ENCODE measurements around the gene CXorf49B.
"Not testable (repeated sequence)": the region's sequence is repeated elsewhere in the genome, so short reads cannot be mapped to it uniquely, and the experiment has no call there.

CXorf49B gene

DNA sequence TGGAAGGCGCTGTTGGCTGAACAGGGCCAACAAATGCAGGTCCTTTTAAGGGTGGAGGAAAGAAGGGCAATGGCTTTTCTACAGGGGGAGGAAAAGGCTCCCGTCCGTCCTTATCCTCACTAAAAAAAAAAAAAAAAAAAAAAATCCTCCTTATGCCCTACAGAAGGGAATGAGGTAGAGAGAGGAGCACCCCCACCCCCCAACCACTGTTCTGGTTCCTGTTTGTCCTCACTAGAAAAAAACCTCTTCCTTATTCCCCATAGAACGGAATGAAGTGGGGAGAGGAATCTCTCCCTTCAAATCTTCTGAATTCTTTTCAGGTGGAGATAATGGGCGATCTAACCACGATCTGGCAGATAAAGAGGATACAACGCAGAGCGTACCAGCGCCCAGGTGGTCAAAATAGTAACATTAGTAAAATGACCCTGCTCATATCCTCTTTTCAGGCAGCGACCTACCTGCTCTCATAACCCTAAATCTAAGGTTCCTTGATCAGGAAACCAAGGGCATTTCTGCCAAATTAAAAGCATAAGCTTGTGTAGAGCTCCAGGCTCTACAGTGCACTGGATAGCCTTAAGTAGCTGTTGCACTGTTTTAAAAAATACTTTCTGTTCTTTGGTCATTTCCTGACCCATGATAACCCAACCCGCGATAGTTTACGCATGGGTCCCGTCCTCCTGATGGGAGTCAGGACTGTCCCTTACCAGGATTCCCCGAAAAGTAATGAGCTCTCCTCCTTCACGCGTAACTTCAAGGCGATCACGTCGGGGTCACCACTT, 20.6 kb downstream of the CXorf49B start:
- H3K36me3 ChIP-seq (ENCODE audit: control insufficient read depth in 4 of 4, insufficient read depth in 4 of 4, low read length in 3 of 4); H3K9me3 ChIP-seq (ENCODE audit: control extremely low read depth in 1 of 5, control insufficient read depth in 4 of 5, insufficient read depth in 2 of 5, low read depth in 1 of 5, low read length in 4 of 5); CTCF ChIA-PET; DNase-seq; H3K27ac ChIP-seq (ENCODE audit: insufficient read depth in 1 of 2, low read depth in 1 of 2, low read length in 2 of 2, poor library complexity in 1 of 2, severe bottlenecking in 2 of 2); H3K27me3 ChIP-seq (replicated peaks in 2 of 5; ENCODE audit: control insufficient read depth in 4 of 5, insufficient read depth in 5 of 5, low read length in 4 of 5); POLR2A ChIA-PET; H3K4me3 ChIP-seq (ENCODE audit: control insufficient read depth in 1 of 7, extremely low read depth in 1 of 7, insufficient read depth in 4 of 7, low read depth in 2 of 7, low read length in 6 of 7); H3K4me1 ChIP-seq (ENCODE audit: control extremely low read depth in 1 of 4, control insufficient read depth in 4 of 4, insufficient read depth in 4 of 4, low read length in 3 of 4): not testable (repeated sequence)
- no CpG with 5 or more reads among the region's 20 CpGs for WGBS (ENCODE audit: insufficient coverage)

GRCh38 chrX:71784348-71784983, 21.3 kb downstream of the CXorf49B start:
- CTCF ChIA-PET; H3K36me3 ChIP-seq (ENCODE audit: control insufficient read depth in 4 of 4, insufficient read depth in 4 of 4, low read length in 3 of 4); DNase-seq; POLR2A ChIA-PET; H3K27ac ChIP-seq (ENCODE audit: insufficient read depth in 1 of 2, low read depth in 1 of 2, low read length in 2 of 2, poor library complexity in 1 of 2, severe bottlenecking in 2 of 2); H3K4me3 ChIP-seq (ENCODE audit: control insufficient read depth in 1 of 7, extremely low read depth in 1 of 7, insufficient read depth in 4 of 7, low read depth in 2 of 7, low read length in 6 of 7); H3K9me3 ChIP-seq (ENCODE audit: control extremely low read depth in 1 of 5, control insufficient read depth in 4 of 5, insufficient read depth in 2 of 5, low read depth in 1 of 5, low read length in 4 of 5); H3K4me1 ChIP-seq (ENCODE audit: control extremely low read depth in 1 of 4, control insufficient read depth in 4 of 4, insufficient read depth in 4 of 4, low read length in 3 of 4); H3K27me3 ChIP-seq (replicated peaks in 2 of 5; ENCODE audit: control insufficient read depth in 4 of 5, insufficient read depth in 5 of 5, low read length in 4 of 5): not testable (repeated sequence)
- WGBS (ENCODE audit: insufficient coverage): no CpG with 5 or more reads among the region's 15 CpGs

DNA sequence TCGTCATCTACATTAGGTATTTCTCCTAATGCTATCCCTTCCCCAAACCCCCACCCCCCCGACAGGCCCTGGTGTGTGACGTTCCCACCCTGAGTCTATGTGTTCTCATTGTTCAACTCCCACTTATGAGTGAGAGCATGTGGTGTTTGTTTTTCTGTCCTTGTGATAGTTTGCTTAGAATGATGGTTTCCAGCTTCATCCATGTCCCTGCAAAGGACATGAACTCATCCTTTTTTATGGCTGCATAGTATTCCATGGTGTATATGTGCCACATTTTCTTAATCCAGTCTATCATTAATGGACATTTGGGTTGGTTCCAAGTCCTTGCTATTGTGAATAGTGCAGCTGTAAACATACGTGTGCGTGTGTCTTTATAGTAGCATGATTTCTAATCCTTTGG, 43.3 kb downstream of the CXorf49B start:
- DNase-seq; POLR2A ChIA-PET; H3K9me3 ChIP-seq (ENCODE audit: control extremely low read depth in 1 of 5, control insufficient read depth in 4 of 5, insufficient read depth in 2 of 5, low read depth in 1 of 5, low read length in 4 of 5); CTCF ChIA-PET; H3K27me3 ChIP-seq (replicated peaks in 2 of 5; ENCODE audit: control insufficient read depth in 4 of 5, insufficient read depth in 5 of 5, low read length in 4 of 5); H3K36me3 ChIP-seq (ENCODE audit: control insufficient read depth in 4 of 4, insufficient read depth in 4 of 4, low read length in 3 of 4); H3K4me3 ChIP-seq (ENCODE audit: control insufficient read depth in 1 of 7, extremely low read depth in 1 of 7, insufficient read depth in 4 of 7, low read depth in 2 of 7, low read length in 6 of 7); H3K4me1 ChIP-seq (ENCODE audit: control extremely low read depth in 1 of 4, control insufficient read depth in 4 of 4, insufficient read depth in 4 of 4, low read length in 3 of 4); H3K27ac ChIP-seq (ENCODE audit: insufficient read depth in 1 of 2, low read depth in 1 of 2, low read length in 2 of 2, poor library complexity in 1 of 2, severe bottlenecking in 2 of 2): not testable (repeated sequence)
- WGBS (ENCODE audit: insufficient coverage): 100% methylated on average over 2 of the region's 5 CpGs

DNA sequence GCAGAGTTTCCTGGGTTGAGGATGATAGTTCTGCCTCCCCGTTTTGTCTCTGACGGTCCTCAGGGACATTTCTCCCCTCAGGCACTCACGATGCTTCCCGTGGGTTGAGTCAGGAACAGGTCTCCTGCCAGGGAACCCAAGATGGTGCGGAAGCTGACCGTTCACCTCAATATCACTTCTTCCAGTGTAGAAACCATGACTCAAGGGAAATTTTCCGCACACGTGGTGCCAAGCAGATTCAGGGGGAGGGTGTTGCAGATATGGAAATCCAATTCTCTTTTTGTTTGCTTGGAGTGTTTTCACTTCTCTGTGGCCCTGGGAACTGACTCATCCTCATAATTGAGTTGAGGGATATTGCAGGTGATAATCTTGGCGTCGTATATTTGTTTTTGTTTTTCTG, 46.7 kb downstream of the CXorf49B start:
- no peaks in the 10 kb centered on the region for H3K4me1 ChIP-seq (ENCODE audit: control extremely low read depth in 1 of 4, control insufficient read depth in 4 of 4, insufficient read depth in 4 of 4, low read length in 3 of 4)
- DNase-seq: no peak
- no peaks in the 10 kb centered on the region for H3K36me3 ChIP-seq (ENCODE audit: control insufficient read depth in 4 of 4, insufficient read depth in 4 of 4, low read length in 3 of 4)
- peaks cover 0 to 3% (median 0%) of the 10 kb centered on the region in 5 experiments for H3K9me3 ChIP-seq (ENCODE audit: control extremely low read depth in 1 of 5, control insufficient read depth in 4 of 5, insufficient read depth in 2 of 5, low read depth in 1 of 5, low read length in 4 of 5)
- no peak overlapping the region for H3K4me3 ChIP-seq (ENCODE audit: control insufficient read depth in 1 of 7, extremely low read depth in 1 of 7, insufficient read depth in 4 of 7, low read depth in 2 of 7, low read length in 6 of 7)
- ChIA-PET CTCF (no interaction called here), POLR2A (no interaction called here)
- 58% methylated on average over 8 of the region's 10 CpGs for WGBS (ENCODE audit: insufficient coverage)
- peaks cover 0 to 3% (median 0%) of the 10 kb centered on the region in 5 experiments for H3K27me3 ChIP-seq (replicated peaks in 2 of 5; ENCODE audit: control insufficient read depth in 4 of 5, insufficient read depth in 5 of 5, low read length in 4 of 5)
- no peak overlapping the region for H3K27ac ChIP-seq (ENCODE audit: insufficient read depth in 1 of 2, low read depth in 1 of 2, low read length in 2 of 2, poor library complexity in 1 of 2, severe bottlenecking in 2 of 2)

DNA sequence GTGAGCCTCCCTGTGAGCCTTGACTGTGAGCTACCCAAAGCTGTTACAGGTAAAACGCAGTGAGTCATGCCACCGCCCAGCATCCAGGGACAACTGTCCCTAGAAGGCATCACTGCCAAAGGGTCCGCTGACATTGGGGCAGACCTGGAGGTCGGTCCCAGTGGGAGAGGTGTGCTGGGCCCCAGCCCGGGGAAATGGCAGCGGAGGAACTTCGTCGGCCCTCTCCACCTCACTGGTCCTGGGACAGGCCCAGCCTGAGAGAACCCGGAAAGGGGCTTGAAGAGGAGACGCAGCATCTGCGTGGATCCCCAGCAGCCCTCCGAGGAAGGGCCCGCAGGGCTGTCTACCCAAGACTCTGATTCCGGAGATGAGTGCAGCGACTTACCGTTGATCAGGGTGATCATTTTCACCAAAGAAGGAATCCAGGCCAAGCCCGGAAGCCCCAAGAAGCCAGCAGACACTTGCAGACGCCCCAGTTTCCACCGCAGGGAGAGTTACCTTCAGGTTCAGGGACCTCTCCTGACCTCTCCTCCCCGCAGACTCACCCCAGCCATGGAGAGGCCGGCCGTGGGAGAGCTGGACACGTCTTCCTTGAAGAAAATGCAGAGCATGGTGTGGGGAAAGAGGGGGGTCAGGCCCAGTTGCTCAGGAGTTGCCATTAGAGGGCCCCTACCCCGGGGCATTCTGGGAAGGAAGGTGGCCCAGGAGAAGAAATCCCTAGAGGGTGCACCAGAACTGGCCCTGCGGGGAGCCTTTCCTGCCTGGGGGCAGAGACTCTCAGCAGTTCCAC, 51.2 kb downstream of the CXorf49B start:
- POLR2A ChIA-PET: no interaction called here
- no peak overlapping the region for H3K27ac ChIP-seq (ENCODE audit: insufficient read depth in 1 of 2, low read depth in 1 of 2, low read length in 2 of 2, poor library complexity in 1 of 2, severe bottlenecking in 2 of 2)
- H3K9me3 ChIP-seq (ENCODE audit: control extremely low read depth in 1 of 5, control insufficient read depth in 4 of 5, insufficient read depth in 2 of 5, low read depth in 1 of 5, low read length in 4 of 5): peaks cover 0 to 3% (median 1%) of the 10 kb centered on the region in 5 experiments
- peaks cover 0 to 5% (median 0%) of the 10 kb centered on the region in 5 experiments for H3K27me3 ChIP-seq (replicated peaks in 2 of 5; ENCODE audit: control insufficient read depth in 4 of 5, insufficient read depth in 5 of 5, low read length in 4 of 5)
- DNase-seq: no peak
- CTCF ChIA-PET: no interaction called here
- H3K36me3 ChIP-seq (ENCODE audit: control insufficient read depth in 4 of 4, insufficient read depth in 4 of 4, low read length in 3 of 4): no peaks in the 10 kb centered on the region
- no peaks in the 10 kb centered on the region for H3K4me1 ChIP-seq (ENCODE audit: control extremely low read depth in 1 of 4, control insufficient read depth in 4 of 4, insufficient read depth in 4 of 4, low read length in 3 of 4)
- WGBS (ENCODE audit: insufficient coverage): 92% methylated on average over 19 of the region's 25 CpGs
- H3K4me3 ChIP-seq (ENCODE audit: control insufficient read depth in 1 of 7, extremely low read depth in 1 of 7, insufficient read depth in 4 of 7, low read depth in 2 of 7, low read length in 6 of 7): no peak overlapping the region

DNA sequence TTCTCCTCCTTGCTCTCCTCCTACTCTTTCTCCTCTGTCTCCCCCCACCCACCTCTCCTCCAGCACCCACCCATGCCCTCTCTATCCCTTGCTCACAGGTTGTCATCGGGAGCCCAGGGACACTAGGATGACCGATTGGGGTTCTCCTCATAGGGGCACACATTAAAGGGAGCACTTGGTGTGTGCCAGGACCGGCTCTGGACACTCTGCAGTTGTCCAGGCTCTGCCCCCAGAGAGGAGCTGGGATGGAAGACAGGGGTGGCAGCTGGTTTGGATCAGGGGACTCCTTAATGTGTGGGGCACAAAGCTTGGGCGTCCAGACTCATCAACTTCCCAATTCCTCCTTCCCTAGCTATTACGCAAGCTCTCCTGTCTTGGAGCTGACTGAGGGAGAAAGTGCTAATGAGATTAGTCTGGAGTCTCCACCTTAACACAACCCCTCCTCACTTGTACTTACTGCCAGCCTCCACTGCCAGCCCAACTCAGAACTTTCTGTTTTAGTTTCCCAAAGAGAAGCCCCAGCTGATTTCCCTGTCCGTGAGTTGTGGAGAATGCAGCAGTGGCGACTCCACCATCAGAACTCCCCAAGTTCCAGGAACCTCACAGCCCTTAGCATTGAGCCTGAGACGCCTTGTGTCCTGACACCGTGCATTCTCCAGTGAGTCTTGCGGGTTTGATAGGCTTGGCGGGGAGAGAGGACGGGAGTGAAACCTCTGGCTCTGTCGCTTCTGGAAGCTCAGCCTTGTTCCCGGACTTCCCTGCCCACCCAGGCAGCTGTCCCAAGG, 52.2 kb downstream of the CXorf49B start:
- ChIA-PET POLR2A (no interaction called here), CTCF (no interaction called here)
- Histone ChIP-seq H3K4me3 (ENCODE audit: control insufficient read depth in 1 of 7, extremely low read depth in 1 of 7, insufficient read depth in 4 of 7, low read depth in 2 of 7, low read length in 6 of 7) (no peak overlapping the region), H3K27ac (ENCODE audit: insufficient read depth in 1 of 2, low read depth in 1 of 2, low read length in 2 of 2, poor library complexity in 1 of 2, severe bottlenecking in 2 of 2) (no peak overlapping the region), H3K36me3 (ENCODE audit: control insufficient read depth in 4 of 4, insufficient read depth in 4 of 4, low read length in 3 of 4) (no peaks in the 10 kb centered on the region), H3K9me3 (ENCODE audit: control extremely low read depth in 1 of 5, control insufficient read depth in 4 of 5, insufficient read depth in 2 of 5, low read depth in 1 of 5, low read length in 4 of 5) (peaks cover 0 to 3% (median 1%) of the 10 kb centered on the region in 5 experiments), H3K4me1 (ENCODE audit: control extremely low read depth in 1 of 4, control insufficient read depth in 4 of 4, insufficient read depth in 4 of 4, low read length in 3 of 4) (no peaks in the 10 kb centered on the region), H3K27me3 (replicated peaks in 2 of 5; ENCODE audit: control insufficient read depth in 4 of 5, insufficient read depth in 5 of 5, low read length in 4 of 5) (peaks cover 0 to 5% (median 0%) of the 10 kb centered on the region in 5 experiments)
- DNase-seq: no peak
- WGBS (ENCODE audit: insufficient coverage): 96% methylated on average over 8 of the region's 14 CpGs
